NCI-H146 (cell line): ENCODE data around the gene GET4.

Source experiments
- DNase-seq: peaks from one replicate; lab custom pipeline; 2025; lab: John Stamatoyannopoulos, UW

Gene GET4

DNA sequence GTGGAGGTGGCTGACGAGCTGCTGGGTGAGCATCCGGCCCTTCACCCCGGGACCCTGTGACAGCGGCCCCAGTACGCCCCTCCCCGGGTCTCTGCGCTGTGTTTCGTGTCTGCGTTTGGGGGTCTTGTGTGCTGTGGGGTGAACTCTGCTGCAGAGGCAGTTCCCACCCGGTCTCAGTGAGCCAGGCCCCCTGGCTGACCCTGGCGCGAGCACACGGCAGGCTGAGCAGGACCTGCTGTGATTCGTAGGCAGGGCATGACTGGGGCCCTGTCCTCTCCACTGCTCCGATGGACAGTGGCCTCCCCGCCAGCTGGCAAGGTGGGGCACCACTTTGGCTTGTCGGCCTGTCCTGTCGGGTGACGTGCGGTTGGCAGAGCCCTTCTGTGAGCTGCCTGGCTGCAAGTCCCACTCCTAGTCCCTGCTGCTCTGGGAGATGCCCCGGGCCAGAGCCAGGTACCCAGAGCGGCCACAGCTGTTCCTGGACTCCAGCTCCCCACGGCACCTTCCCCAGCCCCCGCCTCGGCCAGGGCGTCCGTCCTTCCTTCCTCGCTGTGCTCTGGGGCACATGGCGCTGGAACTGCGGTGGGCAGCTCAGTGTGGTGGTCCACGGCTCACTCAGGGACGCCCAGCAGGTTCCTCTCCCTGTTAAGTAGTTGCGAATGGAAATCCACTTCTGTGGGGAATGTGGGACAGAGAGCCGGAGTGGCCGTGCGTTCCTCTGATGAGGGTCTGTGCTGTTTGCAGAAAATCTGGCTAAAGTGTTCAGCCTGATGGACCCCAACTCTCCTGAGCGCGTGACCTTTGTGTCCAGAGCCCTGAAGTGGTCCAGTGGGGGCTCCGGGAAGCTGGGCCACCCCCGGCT is 10.5 kb downstream of the GET4 start:
- no peak for DNase-seq

DNA sequence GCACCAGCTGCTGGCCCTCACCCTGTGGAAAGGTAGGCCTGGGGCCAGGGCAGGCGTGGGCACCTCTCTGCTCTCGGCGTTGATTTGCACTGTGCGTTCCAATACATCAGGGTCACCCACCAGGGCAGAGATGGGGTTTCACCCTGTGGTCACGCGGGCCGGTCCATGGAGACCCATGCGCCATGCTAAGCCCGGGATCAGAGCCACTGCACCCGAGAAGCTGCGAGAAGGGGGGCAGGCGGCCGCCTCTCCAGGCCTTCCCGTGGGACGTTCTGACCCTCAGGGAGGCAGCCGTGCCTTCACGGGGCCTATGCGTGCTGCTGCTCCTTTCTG is 11.1 kb downstream of the GET4 start:
- no peak for DNase-seq

DNA sequence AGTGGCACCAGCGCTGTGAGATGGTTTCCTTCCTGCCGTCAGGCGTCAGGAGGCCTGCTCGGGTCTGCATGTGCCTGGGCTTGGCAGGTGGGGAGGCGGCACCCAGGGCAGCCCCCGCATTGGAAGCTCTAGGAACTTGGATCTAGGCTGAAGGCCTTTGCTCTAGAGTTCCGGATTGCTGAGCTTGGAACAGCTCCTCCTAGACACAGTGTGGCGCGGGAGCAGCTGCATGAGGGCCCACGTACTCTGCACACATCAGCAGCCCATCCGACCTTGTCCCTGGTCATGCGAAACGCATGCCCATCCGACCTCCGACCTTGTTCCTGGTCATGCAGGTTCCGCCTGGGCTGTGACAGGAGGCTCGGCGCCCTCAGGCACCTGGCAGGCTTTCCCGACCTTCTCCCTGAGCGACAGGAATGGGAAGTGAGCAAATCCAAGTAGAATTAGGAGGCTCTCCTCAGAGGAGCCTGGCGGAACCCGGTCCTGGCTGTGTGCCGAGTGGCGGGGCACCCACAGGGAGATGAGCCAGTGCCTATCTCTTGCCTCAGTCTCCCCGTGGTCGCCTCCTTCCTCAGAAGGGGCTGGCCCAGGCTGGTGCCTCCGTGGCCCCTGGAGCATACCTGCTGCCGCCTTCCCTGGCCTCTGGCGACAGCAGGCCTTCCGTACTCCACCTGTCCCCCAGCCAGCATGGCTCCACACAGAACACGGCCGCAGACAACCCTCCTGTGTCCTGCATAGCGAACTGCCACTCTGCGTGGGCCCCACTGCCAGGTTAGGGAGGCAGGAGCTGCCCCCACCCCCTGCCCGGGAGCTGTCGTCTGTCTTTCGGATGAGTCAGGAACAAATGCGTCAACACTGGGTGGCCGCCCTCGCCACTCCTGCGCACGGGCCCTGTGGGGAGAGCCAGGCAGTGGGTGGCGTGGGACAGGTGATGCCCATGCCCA is 12.0 kb downstream of the GET4 start:
- DNase-seq = no peak

DNA sequence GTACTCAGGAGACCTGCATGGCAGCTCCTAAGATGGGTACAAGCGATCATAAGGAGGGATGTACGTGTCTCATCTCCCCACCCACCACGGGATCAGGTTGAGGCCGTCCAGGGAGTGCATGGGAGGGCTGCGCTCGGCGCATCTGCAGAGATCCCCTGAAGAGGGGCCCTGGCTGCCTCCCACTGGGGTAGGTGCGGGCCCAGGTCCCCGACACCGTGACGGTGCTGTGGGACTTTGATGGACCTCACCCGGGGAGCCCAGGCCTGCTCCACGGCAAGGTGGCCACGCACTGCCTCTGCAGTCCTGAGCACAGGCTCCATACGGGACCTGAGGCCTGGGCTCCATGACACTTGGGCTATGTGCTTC is 12.7 kb downstream of the GET4 start:
- no peak for DNase-seq

DNA sequence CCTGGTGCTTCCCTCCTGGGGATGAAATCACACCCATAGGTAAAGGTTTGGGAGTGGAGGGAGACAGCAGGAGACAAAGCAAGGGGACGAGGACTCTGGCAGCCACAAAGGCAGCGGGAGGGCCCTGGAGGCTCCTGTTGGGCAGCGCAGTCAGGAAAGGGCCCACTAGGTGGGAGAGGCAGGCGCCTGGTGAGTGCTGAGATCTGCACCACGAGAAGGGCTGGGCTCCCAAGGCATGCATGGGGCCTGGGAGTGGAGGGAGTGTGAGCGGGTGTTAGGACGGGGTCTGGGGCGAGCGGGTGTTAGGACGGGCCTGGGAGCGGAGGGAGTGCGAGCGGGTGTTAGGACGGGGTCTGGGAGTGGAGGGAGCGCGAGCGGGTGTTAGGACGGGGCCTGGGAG is 13.0 kb downstream of the GET4 start:
- no peak for DNase-seq

DNA sequence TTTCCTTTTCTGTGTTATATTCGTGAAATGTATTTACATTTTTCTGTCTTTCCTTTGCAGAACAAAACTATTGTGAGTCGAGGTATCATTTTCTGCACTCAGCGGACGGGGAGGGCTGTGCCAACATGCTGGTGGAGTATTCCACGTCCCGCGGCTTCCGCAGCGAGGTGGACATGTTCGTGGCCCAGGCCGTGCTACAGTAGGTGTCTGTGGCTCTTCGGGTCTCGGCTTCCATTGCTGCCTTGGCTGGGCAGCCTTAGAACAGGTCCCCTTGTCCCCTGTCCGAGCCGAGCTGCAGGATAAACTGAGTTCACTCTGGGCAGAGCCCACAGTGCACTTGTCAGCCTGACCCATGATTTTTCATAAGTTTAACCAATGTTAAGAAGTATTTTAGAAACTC is 14.5 kb downstream of the GET4 start:
- no peak for DNase-seq

DNA sequence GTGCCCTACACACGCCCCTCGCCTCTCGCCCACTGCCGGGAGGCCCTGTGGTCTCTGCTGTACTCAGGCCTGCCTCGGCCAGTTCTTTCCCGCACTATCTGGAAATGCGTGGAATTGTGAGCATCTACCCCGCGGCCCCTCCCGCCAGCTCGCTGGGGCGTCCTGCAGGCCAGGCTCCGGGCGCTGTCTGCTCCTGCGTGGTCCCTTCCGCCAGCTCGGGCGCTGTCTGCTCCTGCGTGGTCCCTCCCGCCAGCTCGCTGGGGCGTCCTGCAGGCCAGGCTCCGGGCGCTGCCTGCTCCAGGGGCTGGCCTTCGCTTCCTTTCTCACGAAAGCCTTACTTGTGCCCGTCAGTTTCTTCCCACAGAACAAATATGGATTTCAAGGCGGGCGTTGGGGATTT is 14.9 kb downstream of the GET4 start:
- DNase-seq = no peak

DNA sequence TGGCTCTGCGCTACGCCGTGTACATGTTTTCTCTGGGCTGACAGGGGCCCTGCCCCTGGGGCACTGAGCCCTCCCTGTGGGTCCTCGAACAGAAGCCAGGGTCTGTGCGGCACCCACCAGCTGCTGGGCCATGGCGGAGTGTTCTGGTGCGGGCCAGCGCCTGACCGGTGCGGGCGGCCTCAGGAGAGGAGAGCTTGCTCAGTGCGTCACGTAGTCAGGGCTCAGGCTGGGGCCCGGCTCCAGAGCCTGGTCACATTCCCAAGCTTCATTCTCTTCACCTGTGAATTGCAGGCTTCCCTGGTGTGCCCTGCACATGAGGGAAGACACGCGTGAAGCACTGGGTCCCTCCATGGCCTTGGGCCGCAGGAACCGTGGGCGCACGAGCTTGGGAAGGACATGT is 15.5 kb downstream of the GET4 start:
- no peak for DNase-seq

DNA sequence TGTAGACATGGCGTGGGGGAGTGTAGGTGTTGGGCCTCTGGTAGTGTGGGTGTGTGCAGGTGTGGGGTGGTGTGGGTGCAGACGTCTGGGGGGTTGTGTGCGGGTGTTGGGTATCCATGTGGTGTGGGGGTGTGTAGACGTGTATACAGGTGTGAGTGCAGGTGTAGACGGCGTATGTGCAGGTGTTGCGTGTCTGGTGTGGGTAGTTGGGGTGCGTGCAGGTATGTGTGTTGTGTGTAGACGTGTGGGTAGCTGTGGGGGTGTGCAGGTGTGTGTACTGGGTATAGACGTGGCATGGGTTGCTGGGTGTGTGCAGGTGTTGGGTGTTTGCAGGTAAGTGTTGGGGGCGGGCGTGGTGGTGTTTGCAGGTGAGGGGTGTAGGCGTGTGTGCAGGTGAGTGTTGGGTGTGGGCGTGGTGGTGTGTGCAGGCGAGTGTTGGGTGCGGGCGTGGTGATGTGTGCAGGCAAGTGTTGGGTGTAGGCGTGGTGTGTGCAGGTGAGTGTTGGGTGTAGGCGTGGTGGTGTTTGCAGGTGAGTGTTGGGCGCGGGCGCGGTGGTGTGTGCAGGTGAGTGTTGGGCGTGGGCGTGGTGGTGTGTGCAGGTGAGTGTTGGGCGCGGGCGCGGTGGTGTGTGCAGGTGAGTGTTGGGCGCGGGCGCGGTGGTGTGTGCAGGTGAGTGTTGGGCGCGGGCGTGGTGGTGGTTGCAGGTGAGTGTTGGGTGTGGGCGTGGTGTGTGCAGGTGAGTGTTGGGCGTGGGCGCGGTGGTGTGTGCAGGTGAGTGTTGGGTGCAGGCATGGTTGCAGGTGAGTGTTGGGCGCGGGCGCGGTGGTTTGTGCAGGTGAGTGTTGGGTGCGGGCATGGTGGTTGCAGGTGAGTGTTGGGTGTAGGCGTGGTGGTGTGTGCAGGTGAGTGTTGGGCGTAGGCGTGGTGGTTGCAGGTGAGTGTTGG is 16.6 kb downstream of the GET4 start:
- DNase-seq = no peak

DNA sequence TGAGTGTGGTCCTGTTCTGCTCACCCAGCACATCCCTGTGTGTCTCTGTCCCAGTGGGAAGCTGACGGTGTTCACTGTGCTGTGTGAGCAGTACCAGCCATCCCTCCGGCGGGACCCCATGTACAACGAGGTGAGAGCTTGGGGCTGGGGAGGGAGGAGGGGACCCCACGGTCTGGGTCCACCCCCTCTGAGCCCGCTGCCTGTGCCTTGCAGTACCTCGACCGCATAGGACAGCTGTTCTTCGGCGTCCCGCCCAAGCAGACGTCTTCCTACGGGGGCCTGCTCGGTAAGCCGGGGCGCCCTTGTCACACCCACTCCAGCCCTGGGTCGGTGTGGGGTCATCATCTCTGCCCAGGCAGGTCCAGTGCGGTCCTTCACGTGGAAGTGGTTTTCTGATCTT is 17.3 kb downstream of the GET4 start:
- no peak for DNase-seq

DNA sequence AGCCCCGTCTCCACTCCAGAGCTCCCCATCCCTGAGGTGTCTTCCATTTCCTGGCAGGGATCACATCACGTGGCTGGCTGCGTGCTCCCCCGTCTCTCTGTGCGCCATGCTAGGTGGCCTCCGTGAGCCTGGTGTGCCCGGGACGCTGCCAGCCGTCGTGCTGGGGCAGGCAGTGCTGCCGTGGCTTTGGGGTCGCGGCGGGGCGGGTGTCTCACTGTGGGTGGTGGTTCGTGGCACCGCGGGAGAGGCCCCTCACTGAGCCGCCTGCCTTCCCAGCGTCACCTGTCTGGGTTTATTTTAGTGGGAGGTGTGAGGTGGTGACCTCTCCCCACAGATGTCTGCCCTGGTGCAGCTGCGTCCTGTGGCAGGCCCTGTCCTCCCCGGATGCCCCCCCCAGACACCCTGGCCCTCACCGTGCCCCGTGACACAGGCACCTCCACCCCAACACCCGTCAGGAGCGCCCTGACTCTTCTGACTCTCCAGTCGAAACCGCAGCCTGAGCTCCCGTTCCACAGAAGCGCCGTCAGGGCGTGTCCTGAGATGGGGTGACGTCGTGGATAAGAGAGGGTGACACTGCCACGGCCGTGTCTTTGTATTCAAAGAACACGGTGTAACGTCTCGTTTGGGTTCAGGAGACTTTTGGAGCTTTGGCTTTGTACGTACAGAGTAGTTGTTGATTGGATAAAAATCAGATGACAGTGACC is 18.0 kb downstream of the GET4 start:
- DNase-seq = no peak

DNA sequence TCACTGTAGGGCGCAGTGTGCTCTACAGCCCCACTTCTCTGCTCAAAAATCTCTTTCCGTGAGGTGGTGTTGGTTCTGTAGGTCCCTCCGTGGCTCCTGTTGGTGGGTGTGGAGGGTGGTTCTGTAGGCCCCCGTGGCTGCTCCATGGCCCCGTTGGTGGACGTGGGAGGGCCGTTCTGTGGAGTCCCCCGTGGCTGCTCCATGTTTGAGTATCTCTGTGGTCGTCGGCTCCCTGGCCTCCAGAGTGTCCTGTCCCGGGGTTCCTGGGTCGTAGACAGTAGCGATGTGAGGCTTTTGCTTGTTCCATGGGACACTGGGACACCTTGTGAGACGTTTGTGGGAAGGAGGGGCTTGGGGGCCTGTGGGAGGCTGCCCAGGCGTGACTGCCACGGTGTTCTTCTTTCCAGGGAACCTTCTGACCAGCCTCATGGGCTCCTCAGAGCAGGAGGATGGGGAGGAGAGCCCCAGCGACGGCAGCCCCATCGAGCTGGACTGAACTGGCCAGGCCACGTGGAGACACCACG is 18.6 kb downstream of the GET4 start:
- DNase-seq = no peak

DNA sequence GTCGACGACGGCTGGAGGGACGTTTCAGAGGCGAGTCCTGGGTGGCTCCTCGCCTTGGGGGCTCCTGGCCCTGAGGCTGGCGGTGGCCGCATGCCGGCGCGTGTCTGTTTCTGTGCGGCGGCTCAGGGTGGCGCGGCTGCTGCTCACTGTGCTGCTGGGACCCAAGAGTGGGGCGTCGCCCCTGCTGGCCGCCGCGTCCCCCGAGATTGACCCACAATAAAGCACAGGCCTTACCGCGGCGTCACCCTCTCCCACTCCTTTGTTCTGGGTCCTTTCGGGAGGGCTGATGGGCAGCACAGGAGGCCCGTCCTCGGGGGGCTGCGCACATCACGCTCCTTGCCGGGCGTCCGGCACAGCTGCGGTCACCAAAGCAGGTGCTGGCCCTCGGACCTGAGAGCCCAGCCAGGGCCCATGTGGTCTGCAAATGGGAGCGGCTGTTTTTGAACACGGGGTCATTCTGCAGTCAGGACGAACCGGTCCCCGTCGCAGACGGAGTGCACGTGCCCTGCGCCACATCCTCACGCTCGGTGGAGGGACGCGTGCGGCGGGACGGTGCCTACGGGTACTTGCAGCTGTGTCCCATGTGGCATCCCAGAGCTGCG is 19.2 kb downstream of the GET4 start:
- DNase-seq = no peak

DNA sequence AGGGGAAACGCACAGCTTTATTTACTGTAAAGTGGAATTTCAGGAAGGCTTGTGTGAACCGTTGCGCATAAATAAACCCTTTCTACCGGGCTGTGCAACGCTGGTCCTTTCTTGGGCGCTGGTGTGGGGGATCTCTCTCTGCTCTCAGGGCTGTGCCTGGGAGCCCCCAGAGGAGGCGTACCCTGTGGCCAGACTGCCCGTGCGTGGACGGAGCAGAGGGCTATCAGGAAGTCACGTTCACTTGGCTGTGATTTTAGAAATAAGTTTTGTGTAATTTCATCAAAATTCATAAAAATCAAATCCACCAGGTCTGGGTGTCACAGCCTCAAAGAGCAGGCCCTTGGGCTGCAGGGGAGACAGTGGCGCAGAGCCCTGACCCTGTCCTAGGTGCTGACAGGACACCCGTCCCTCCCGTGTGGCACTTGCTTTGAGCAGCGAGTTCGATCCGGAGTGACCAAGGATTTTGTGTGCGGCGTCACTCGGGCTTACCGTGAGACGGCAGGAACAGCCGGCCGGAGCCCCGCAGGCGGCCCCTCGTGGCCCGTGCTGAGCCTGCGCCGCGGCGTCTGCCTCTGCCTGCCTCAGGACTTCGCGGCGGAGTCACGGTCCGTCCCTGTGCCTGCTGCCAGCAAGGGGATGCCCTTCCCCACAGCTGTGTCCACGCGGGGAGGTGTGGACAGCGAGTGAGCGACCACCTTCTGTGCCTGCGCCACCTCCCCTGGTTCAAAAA is 20.2 kb downstream of the GET4 start:
- no peak for DNase-seq

DNA sequence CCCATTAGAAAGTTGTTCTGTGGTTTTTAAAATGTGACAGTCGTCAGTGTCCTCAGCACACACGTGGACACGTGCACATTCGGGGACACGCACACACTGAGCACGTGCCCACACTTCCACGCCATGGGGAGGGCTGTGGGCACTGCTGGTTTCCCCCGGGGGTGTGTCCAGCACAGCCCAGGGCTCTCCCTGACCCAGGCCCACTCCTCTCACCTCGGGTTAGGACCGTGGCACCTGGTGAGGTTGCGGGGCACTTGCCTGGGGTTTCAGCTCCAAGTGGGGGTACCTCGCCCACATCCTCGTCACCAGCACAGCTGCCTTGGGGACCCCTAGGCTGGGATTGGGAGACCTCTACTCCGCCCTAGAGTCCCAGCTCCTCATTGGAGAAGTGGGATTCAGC is 20.7 kb downstream of the GET4 start:
- no peak for DNase-seq

DNA sequence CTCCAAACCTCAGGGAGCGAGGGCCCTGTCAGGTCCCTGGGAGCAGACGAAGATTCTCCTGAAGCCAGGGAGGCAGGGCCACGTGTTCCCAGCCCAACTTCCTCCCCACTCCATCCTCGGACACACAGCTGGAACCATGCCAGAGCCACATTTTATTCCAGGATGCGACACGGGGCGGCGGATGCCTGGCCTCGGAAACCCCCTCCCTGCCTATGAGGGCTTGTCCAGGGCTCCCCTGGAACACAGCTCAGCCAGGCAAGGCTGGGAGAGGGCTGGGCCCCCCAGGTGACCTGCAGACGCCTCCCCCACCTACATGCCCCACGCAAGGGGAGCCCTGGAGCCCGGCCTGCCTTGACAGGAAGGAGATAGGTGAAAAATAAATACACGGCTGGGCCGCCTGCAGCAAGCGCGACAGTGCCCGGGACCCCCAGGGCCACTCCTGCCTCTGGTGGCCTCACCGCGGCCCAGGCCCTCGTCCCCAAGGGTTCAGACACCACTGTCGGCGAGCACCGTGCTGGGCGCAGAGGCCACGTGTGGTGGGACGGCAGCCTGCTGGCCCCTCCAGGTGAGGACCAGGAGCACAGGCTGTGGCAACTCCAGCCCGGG is 21.5 kb downstream of the GET4 start:
- no peak for DNase-seq

DNA sequence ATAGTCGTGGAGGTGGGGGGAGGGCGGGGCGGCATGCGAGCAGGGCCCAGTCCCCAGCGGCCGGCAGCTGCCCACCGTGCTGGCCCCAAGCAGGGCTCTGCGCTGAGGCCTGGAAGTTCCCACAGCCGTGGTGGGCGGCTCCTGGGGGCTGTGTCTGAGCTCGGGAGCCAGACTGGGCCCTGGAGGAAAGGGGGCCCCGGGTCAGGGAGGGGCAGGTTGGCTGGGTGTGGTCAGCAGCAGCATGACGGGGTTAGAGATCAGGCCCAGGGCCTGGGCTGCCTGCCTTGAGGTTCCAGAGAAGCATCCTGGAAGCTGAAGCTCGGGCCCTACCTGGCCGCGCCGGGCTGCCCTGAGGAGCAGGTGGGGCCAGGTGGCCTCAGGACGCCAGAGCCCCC is 22.1 kb downstream of the GET4 start:
- DNase-seq = no peak

DNA sequence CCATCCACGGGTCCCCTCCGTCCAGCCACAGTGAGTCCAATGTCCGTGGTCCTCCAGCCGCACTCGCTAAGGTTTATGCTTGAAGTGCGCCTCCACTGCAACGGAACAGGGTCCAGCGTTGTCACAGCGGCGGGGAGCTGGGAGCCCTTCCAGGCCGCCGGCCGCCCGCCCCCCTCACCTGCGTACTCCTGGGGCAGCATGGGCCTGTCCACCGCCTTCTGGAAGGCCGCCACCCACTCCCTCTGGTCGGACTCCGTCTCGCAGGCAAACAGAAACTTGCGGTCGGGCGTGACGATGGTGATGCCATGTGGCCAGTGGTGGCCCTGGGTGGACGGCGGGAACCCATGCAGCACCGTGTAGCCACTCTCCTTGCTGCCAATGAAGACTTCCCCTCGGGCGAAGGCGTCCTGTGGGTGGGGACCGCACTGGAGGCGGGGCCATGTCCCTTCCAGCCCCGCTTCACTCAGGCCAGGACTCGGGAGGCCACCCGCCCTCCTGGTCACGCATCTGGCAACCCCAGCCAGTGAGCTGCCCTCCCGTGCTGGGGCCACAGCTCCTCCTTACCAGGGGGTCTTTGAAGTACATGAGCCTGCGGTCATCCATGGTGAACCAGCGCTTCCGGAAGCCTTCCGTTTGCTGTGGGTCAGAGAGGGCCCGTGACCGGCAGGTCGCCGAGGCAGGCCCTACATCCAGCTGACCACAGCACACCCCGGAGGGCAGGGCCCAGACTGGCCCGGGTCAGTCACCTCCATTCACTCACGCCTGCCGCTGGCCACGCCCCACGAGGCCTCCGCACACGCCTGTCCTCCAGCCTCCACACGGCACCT is 22.7 kb downstream of the GET4 start:
- no peak for DNase-seq

DNA sequence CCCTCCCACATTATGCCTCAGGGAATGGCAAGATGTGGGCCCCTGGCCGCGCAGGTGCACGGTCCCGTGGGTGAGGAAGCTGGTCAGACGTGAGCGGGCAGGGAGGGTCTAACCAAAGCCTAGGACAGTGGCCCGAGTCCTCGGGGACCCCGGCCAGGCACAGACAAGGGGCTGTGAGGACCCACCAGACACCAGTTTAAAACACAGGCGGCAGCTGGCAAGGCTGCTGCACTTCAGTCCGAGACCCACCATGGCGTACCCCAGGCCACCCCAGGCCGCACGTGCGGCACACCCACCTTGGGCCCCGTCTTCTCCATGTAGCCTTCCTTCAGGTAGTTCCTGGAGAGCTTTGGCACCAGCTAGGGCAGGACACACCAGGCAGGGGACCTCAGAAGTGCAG is 23.5 kb downstream of the GET4 start:
- no peak for DNase-seq
